ENCODE data around the gene EGLN2.
"Not testable (repeated sequence)": the region's sequence is repeated elsewhere in the genome, so short reads cannot be mapped to it uniquely, and the experiment has no call there.

The EGLN2 gene

DNA sequence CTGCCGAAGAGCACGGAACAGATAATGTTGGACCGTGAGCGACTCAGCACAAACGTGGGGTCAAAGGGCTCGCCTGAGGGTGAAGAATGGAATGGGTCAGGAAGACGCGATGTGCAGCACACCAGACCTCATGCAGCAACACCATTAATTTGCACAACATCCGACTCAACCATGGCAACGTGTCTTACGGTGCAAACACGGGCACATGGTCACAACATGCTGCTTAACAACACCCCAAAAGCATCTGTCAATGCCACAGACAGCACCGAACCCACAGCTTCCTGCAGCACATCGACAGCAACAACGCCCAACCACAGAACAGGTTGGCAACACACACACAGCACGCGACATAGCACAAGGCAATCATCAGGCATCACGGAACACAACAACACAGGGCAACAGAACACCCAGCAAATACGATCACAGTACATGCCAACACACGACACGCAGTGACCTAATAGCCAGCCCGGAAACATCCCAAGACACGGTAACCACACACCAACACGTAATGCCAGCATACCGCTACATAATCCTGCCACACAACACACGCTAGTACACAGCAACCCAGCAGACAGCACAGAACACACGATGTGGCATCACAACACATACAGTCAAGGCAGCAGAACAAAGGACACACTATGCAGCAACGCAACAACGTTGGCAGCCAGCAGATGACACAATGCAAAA lies 27.9 kb downstream of the EGLN2 start:
- H3K9me3 Mint-ChIP-seq; H3K4me3 Mint-ChIP-seq; DNase-seq (ENCODE audit: low spot score in 2 of 2); H3K27ac Mint-ChIP-seq; ATAC-seq (ENCODE audit: low read depth); H3K27me3 Mint-ChIP-seq: not testable (repeated sequence)
- peaks cover 16% of the 10 kb centered on the region for H3K4me1 Mint-ChIP-seq
- peaks cover 24% of the 10 kb centered on the region for H3K36me3 Mint-ChIP-seq

- H3K27me3 Mint-ChIP-seq: no peaks in the 10 kb centered on the region
- DNase-seq (ENCODE audit: low spot score in 2 of 2): no peak
- H3K36me3 Mint-ChIP-seq: peaks cover 24% of the 10 kb centered on the region
- H3K9me3 Mint-ChIP-seq: peaks cover 1% of the 10 kb centered on the region
- ATAC-seq (ENCODE audit: low read depth): no peak
- H3K4me1 Mint-ChIP-seq: peaks cover 11% of the 10 kb centered on the region
- H3K27ac Mint-ChIP-seq: no peak overlapping the region
- no peak overlapping the region for H3K4me3 Mint-ChIP-seq
Observed at GRCh38 chr19:40827386-40828247, 28.6 kb downstream of the EGLN2 start.

- Mint-ChIP-seq H3K4me1 (peaks cover 3% of the 10 kb centered on the region), H3K4me3 (no peak overlapping the region), H3K36me3 (peaks cover 24% of the 10 kb centered on the region), H3K27me3 (no peaks in the 10 kb centered on the region), H3K27ac (no peak overlapping the region), H3K9me3 (peaks cover 1% of the 10 kb centered on the region)
- no peak for ATAC-seq (ENCODE audit: low read depth)
- DNase-seq (ENCODE audit: low spot score in 2 of 2): no peak
Observed at GRCh38 chr19:40829205-40829604, 30.2 kb downstream of the EGLN2 start.

DNA sequence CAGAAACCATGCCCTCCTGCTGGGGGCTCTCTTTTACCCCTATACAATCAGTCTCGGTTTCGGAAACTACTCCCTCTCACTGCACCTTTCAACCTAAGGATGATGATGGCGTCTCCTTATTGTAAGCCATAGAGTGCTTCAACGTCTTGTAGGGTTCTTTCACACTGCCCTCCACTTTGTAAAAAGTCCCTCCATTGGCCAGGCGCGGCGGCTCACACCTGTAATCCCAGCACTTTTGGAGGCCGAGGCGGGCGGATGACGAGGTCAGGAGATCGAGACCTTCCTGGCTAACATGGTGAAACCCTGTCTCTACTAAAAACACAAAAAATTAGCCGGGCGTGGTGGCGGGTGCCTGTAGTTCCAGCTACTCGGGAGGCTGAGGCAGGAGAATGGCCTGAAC lies 31.8 kb downstream of the EGLN2 start:
- H3K27ac Mint-ChIP-seq; H3K27me3 Mint-ChIP-seq; H3K4me1 Mint-ChIP-seq; H3K9me3 Mint-ChIP-seq; ATAC-seq (ENCODE audit: low read depth); DNase-seq (ENCODE audit: low spot score in 2 of 2); H3K4me3 Mint-ChIP-seq: not testable (repeated sequence)
- peaks cover 24% of the 10 kb centered on the region for H3K36me3 Mint-ChIP-seq

DNA sequence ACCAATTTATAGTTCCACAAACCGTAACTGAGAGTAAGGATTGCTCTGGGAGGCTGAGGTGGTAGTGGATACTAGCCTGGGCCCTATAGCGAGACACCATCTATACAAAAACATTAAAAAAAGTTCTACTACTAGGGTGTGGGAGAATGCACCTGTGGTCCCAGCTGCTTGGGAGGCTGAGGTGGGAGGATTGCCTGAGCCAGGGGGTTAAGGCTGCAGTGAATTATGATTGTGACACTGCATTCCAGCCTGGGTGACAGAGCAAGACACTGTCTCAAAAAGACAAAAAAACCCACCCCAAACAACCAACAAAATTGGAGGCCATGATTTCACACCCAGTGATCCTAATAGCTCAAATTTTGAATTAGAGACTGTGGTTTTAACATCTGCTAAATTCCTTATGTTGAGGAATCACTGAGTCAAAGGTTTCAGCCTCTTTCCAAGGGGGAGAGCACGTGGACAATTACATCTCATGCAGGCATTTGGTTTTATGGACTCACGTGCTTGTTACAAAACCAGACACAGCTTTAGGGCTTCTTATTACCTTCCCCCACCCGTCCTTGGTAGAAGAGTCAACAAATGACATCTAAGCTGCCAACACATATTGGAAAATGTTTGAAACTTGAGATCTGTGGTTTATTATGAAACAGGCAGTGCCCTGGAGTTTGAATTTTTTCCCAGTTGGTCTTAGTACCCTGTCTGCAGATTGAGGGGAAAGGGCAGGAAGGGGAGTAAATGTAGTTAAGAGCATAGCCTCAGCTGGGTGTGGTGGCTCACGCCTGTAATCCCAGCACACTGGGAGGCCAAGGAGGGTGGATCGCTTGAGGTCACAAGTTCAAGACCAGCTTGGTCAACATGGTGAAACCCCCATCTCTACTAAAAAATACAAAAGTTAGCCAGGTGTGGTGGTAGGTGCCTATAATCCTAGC lies 32.8 kb downstream of the EGLN2 start:
- peaks cover 1% of the 10 kb centered on the region for H3K9me3 Mint-ChIP-seq
- DNase-seq (ENCODE audit: low spot score in 2 of 2) (no peak), ATAC-seq (ENCODE audit: low read depth) (no peak)
- H3K27me3 Mint-ChIP-seq: no peaks in the 10 kb centered on the region
- H3K4me1 Mint-ChIP-seq: no peaks in the 10 kb centered on the region
- no peak overlapping the region for H3K27ac Mint-ChIP-seq
- H3K36me3 Mint-ChIP-seq: peaks cover 21% of the 10 kb centered on the region
- no peak overlapping the region for H3K4me3 Mint-ChIP-seq

GRCh38 chr19:40832431-40832790 lies 33.4 kb downstream of the EGLN2 start:
- not testable (repeated sequence) for H3K27me3 Mint-ChIP-seq; H3K4me1 Mint-ChIP-seq; ATAC-seq (ENCODE audit: low read depth); H3K4me3 Mint-ChIP-seq; H3K9me3 Mint-ChIP-seq; H3K27ac Mint-ChIP-seq; DNase-seq (ENCODE audit: low spot score in 2 of 2)
- peaks cover 15% of the 10 kb centered on the region for H3K36me3 Mint-ChIP-seq

GRCh38 chr19:40833728-40834533 lies 34.9 kb downstream of the EGLN2 start:
- H3K27ac Mint-ChIP-seq: peak overlapping the region; percentile 38
- not testable (repeated sequence) for H3K36me3 Mint-ChIP-seq; H3K4me1 Mint-ChIP-seq; H3K9me3 Mint-ChIP-seq; ATAC-seq (ENCODE audit: low read depth); H3K4me3 Mint-ChIP-seq; H3K27me3 Mint-ChIP-seq; DNase-seq (ENCODE audit: low spot score in 2 of 2)

- ATAC-seq (ENCODE audit: low read depth): no peak
- H3K9me3 Mint-ChIP-seq: peaks cover 2% of the 10 kb centered on the region
- no peaks in the 10 kb centered on the region for H3K4me1 Mint-ChIP-seq
- no peak overlapping the region for H3K27ac Mint-ChIP-seq
- H3K36me3 Mint-ChIP-seq: peaks cover 1% of the 10 kb centered on the region
- peaks cover 3% of the 10 kb centered on the region for H3K27me3 Mint-ChIP-seq
- DNase-seq (ENCODE audit: low spot score in 2 of 2): no peak
- no peak overlapping the region for H3K4me3 Mint-ChIP-seq
Observed at GRCh38 chr19:40836754-40837429, 37.9 kb downstream of the EGLN2 start.

DNA sequence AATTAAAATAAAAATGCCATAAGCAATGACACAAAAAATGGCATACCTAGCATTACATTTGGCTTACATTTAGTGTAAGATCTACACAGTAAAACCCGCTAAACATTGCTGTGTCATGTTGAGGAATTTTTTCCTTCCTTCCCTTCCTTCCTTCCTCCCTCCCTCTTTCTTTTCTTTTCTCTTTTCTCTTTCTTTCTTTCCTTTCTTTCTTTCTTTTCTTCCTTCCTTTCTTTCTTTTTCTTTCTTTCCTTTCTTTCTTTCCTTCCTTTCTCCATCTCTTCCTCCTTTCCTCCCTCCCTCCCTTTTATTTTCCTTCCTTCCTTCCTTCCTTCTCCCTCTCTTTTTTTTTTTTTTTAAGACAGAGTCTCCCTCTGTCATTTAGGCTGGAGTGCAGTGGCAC lies 39.5 kb downstream of the EGLN2 start:
- H3K4me1 Mint-ChIP-seq; H3K27ac Mint-ChIP-seq; ATAC-seq (ENCODE audit: low read depth); DNase-seq (ENCODE audit: low spot score in 2 of 2); H3K9me3 Mint-ChIP-seq; H3K36me3 Mint-ChIP-seq; H3K4me3 Mint-ChIP-seq; H3K27me3 Mint-ChIP-seq: not testable (repeated sequence)

GRCh38 chr19:40842012-40842411 lies 43.0 kb downstream of the EGLN2 start:
- H3K4me1 Mint-ChIP-seq: peaks cover 11% of the 10 kb centered on the region
- H3K9me3 Mint-ChIP-seq; H3K27ac Mint-ChIP-seq; H3K4me3 Mint-ChIP-seq; ATAC-seq (ENCODE audit: low read depth); H3K36me3 Mint-ChIP-seq; DNase-seq (ENCODE audit: low spot score in 2 of 2); H3K27me3 Mint-ChIP-seq: not testable (repeated sequence)

- Mint-ChIP-seq H3K4me3 (peak overlapping the region; percentile 88), H3K4me1 (peaks cover 11% of the 10 kb centered on the region), H3K27me3 (peaks cover 15% of the 10 kb centered on the region), H3K27ac (peak overlapping the region; percentile 82)
- H3K36me3 Mint-ChIP-seq; DNase-seq (ENCODE audit: low spot score in 2 of 2); H3K9me3 Mint-ChIP-seq: not testable (repeated sequence)
- peak; percentile 1 for ATAC-seq (ENCODE audit: low read depth)
Observed at GRCh38 chr19:40842997-40843652, 44.1 kb downstream of the EGLN2 start.

DNA sequence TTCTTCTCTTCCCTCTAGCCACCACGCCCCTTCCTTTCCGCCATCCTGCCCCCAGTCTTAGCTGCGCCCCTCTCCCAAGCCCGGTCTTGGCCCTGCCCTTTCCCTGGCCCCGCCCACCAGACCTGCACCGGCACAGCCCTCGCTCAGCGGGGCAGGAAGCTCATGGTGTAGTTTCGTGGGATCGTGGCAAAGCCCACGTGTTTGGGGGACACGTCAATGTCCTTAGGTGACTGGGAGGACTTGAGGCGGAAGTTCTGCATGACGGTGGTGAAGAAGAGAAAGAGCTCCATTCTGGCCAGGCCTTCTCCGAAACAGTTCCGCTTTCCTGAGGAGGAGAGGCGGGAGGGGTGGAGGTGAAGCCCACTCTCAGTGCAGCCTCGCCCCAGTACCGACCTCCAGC lies 44.7 kb downstream of the EGLN2 start:
- not testable (repeated sequence) for H3K36me3 Mint-ChIP-seq, H3K9me3 Mint-ChIP-seq
- peaks cover 11% of the 10 kb centered on the region for H3K4me1 Mint-ChIP-seq
- H3K27ac Mint-ChIP-seq: peak overlapping the region; percentile 82
- H3K4me3 Mint-ChIP-seq: peak overlapping the region; percentile 88
- DNase-seq (ENCODE audit: low spot score in 2 of 2): peak in 1 of 2 donors; percentile 28
- peak; percentile 93 for ATAC-seq (ENCODE audit: low read depth)
- peaks cover 15% of the 10 kb centered on the region for H3K27me3 Mint-ChIP-seq

Measured in memory B cell (primary cell).